Lung (tissue), 12 donors: ENCODE data around the gene ADH1C. TPM values are rescaled to one million over a fixed set of nuclear protein-coding genes. Genes with fewer than 3 reads are reported as not detected.

Source experiments
- ATAC-seq: fragments of 200-7000 bp; cut with Tn5 transposase; one replicate; pipeline ENCODE4 v1.9.1; 2020; ENCODE audit warnings: moderate number of reproducible peaks; ENCODE audit not compliant: insufficient read depth, low FRiP score
- DNase-seq, 3 donors: peaks; one replicate each; pipeline ENCODE4 v3.0.0-alpha.2; 2013 to 2017
- H3K27ac ChIP-seq, 2 donors: one replicate each; pipeline ENCODE4 v1.5.1; 2013; ENCODE audit warnings: mild to moderate bottlenecking in 2 of 2, moderate library complexity in 2 of 2, control low read depth in 1 of 2, inconsistent platforms in 1 of 2, low read depth in 1 of 2, low read length in 1 of 2
- H3K27me3 ChIP-seq, 3 donors: one replicate each; pipeline ENCODE4 v1.5.1; 2013; ENCODE audit warnings: low read length in 2 of 3; ENCODE audit not compliant: control insufficient read depth in 3 of 3, insufficient read depth in 3 of 3
- H3K36me3 ChIP-seq, 4 donors: one replicate each; pipeline ENCODE4 v1.5.1; 2013; ENCODE audit warnings: low read length in 4 of 4, mild to moderate bottlenecking in 1 of 4, moderate library complexity in 1 of 4; ENCODE audit not compliant: control insufficient read depth in 4 of 4, insufficient read depth in 4 of 4
- H3K4me1 ChIP-seq, 5 donors: one replicate each; pipeline ENCODE4 v1.5.1; 2013; ENCODE audit warnings: low read length in 5 of 5, mild to moderate bottlenecking in 2 of 5, moderate library complexity in 1 of 5; ENCODE audit not compliant: control insufficient read depth in 5 of 5, insufficient read depth in 5 of 5
- H3K4me3 ChIP-seq: one replicate; pipeline ENCODE4 v1.5.1; 2013; ENCODE audit warnings: mild to moderate bottlenecking, control low read depth, moderate library complexity
- H3K9ac ChIP-seq, 2 donors: one replicate each; pipeline ENCODE4 v1.5.1; 2013; ENCODE audit warnings: low read length in 2 of 2, control low read depth in 1 of 2; ENCODE audit not compliant: insufficient read depth in 1 of 2
- H3K9me3 ChIP-seq, 4 donors: one replicate each; pipeline ENCODE4 v1.5.1; 2013; ENCODE audit warnings: low read length in 3 of 4, mild to moderate bottlenecking in 1 of 4, moderate library complexity in 1 of 4; ENCODE audit not compliant: control insufficient read depth in 4 of 4, insufficient read depth in 3 of 4
- CTCF ChIP-seq: IDR thresholded peaks from 2 replicates; pipeline ENCODE4 v1.5.1; 2012; ENCODE audit warnings: mild to moderate bottlenecking; ENCODE audit errors: control extremely low read depth, extremely low read depth
- WGBS, 2 donors: extraction: QIAGEN DNeasy Blood & Tissue Kit; methylation state at CpG; one replicate each; pipeline ENCODE4 v1.1.7; 2013; 5-methylcytosine and 5-hydroxymethylcytosine counted together
- polyA plus RNA-seq, 2 donors: library from polyadenylated mRNA; stranded (reverse); fragments of 200-250 nt; gene quantifications; one replicate each; pipeline ENCODE4 v1.2.1, GENCODE V29; 2013
- total RNA-seq, 2 donors: library from RNA; depleted of rRNA in 1 of 2; stranded (reverse); fragments of >200 nt in 1 of 2; gene quantifications; one replicate each; pipeline ENCODE4 v1.2.1, GENCODE V29; 2014 to 2021
- donor health status: control.
- donor health status: control.
- donor health status: Bipolar disorder and iron deficiency.
- donor health status: healthy.
- donor health status: DM: yes; HTN: yes; CAD: no.

Gene ADH1C
- total and polyA plus RNA-seq, 4 donors = 2.6 to 14.8 (median 6.4) TPM

- Histone ChIP-seq H3K27ac (no peak overlapping the region), H3K27me3 (no peaks in the 10 kb centered on the region), H3K36me3 (no peaks in the 10 kb centered on the region), H3K9ac (no peak overlapping the region), H3K4me1 (peaks cover 0 to 20% (median 3%) of the 10 kb centered on the region in 5 donors), H3K9me3 (no peaks in the 10 kb centered on the region), H3K4me3 (no peak overlapping the region)
- no peak for TF ChIP-seq CTCF
- no peak for ATAC-seq
- DNase-seq = no peak
- WGBS, 2 donors = 37 to 63% methylated on average over 1 of the region's 1 CpG
Measured at GRCh38 chr4:99366491-99366890, 13.9 kb upstream of the ADH1C start.

- Histone ChIP-seq H3K27me3 (no peaks in the 10 kb centered on the region), H3K9me3 (peaks cover 0 to 5% (median 0%) of the 10 kb centered on the region in 4 donors), H3K4me1 (peaks cover 0 to 23% (median 9%) of the 10 kb centered on the region in 5 donors), H3K27ac (peak overlapping the region in 1 of 2 donors; percentile 33), H3K36me3 (no peaks in the 10 kb centered on the region), H3K4me3 (no peak overlapping the region), H3K9ac (no peak overlapping the region)
- no peak for ATAC-seq
- DNase-seq = peak; percentile 19 to 55 (median 36)
- no peak for TF ChIP-seq CTCF
Measured at GRCh38 chr4:99362768-99363167, 10.2 kb upstream of the ADH1C start.

- H3K4me3 ChIP-seq = no peak overlapping the region
- no peak overlapping the region for H3K9ac ChIP-seq
- H3K27ac ChIP-seq = no peak overlapping the region
- TF ChIP-seq CTCF = no peak
- peaks cover 0 to 23% (median 9%) of the 10 kb centered on the region in 5 donors for H3K4me1 ChIP-seq
- H3K27me3 ChIP-seq = no peaks in the 10 kb centered on the region
- DNase-seq (peak in 2 of 3 donors; percentile 57 to 70), ATAC-seq (no peak)
- H3K9me3 ChIP-seq = peaks cover 0 to 5% (median 0%) of the 10 kb centered on the region in 4 donors
- H3K36me3 ChIP-seq = no peaks in the 10 kb centered on the region
Measured at GRCh38 chr4:99361899-99362275, 9.3 kb upstream of the ADH1C start.

- Histone ChIP-seq H3K9ac (no peak overlapping the region), H3K4me1 (peaks cover 0 to 23% (median 9%) of the 10 kb centered on the region in 5 donors), H3K4me3 (no peak overlapping the region), H3K36me3 (no peaks in the 10 kb centered on the region), H3K9me3 (peaks cover 0 to 5% (median 0%) of the 10 kb centered on the region in 4 donors), H3K27me3 (no peaks in the 10 kb centered on the region), H3K27ac (no peak overlapping the region)
- TF ChIP-seq CTCF = no peak
- ATAC-seq (no peak), DNase-seq (no peak)
Measured at GRCh38 chr4:99361268-99361898, 8.8 kb upstream of the ADH1C start.
